SKM-1 (cell line): Measurements from ENCODE around the gene ADCY5.

Source experiments
- DNase-seq: peaks from one replicate; lab custom pipeline; 2025; ENCODE audit not compliant: unreplicated experiment; lab: John Stamatoyannopoulos, UW

ADCY5 gene

GRCh38 chr3:123448536-123449101, at the start of gene ADCY5:
Gene ADCY5 (minus strand): TSS chr3:123449090. CDS start chr3:123448545, 545 bp downstream.
- DNase-seq, result no peak

GRCh38 chr3:123493912-123494311, 45.0 kb upstream of the ADCY5 start:
- no peak for DNase-seq

- DNase-seq, result no peak
Measured at GRCh38 chr3:123491966-123492587, 43.2 kb upstream of the ADCY5 start.

GRCh38 chr3:123489400-123490004, 40.6 kb upstream of the ADCY5 start:
- peak; percentile 35 for DNase-seq

GRCh38 chr3:123488645-123489347, 39.9 kb upstream of the ADCY5 start:
- DNase-seq, result no peak

- DNase-seq, result peak; percentile 36
Measured at GRCh38 chr3:123487063-123487462, 38.2 kb upstream of the ADCY5 start.

- no peak for DNase-seq
Measured at GRCh38 chr3:123486460-123486859, 37.6 kb upstream of the ADCY5 start.

GRCh38 chr3:123485551-123485950, 36.7 kb upstream of the ADCY5 start:
- DNase-seq, result no peak

GRCh38 chr3:123483146-123483545, 34.3 kb upstream of the ADCY5 start:
- no peak for DNase-seq

GRCh38 chr3:123481722-123482457, 33.0 kb upstream of the ADCY5 start:
- DNase-seq, result no peak

GRCh38 chr3:123481071-123481470, 32.2 kb upstream of the ADCY5 start:
- no peak for DNase-seq

- DNase-seq, result no peak
Measured at GRCh38 chr3:123480428-123480827, 31.5 kb upstream of the ADCY5 start.

GRCh38 chr3:123479891-123480290, 31.0 kb upstream of the ADCY5 start:
- DNase-seq, result no peak

- no peak for DNase-seq
Measured at GRCh38 chr3:123478314-123478713, 29.4 kb upstream of the ADCY5 start.

- no peak for DNase-seq
Measured at GRCh38 chr3:123476967-123477750, 28.3 kb upstream of the ADCY5 start.

GRCh38 chr3:123475786-123476185, 26.9 kb upstream of the ADCY5 start:
- DNase-seq, result no peak

- no peak for DNase-seq
Measured at GRCh38 chr3:123471106-123471505, 22.2 kb upstream of the ADCY5 start.

- no peak for DNase-seq
Measured at GRCh38 chr3:123469323-123469995, 20.6 kb upstream of the ADCY5 start.

GRCh38 chr3:123467046-123467445, 18.2 kb upstream of the ADCY5 start:
- no peak for DNase-seq

- no peak for DNase-seq
Measured at GRCh38 chr3:123464211-123464610, 15.3 kb upstream of the ADCY5 start.
